Upper lobe of right lung (tissue), 1 donor: ENCODE results near the gene MRPS27. TPM values are rescaled to one million over a fixed set of nuclear protein-coding genes. Genes with fewer than 3 reads are reported as not detected.
A peak's percentile ranks its signal among the peaks of the same experiment; 100 is the strongest.

ENCODE experiments used
- ATAC-seq: fragments of 200-7000 bp; cut with Tn5 transposase; one replicate; pipeline ENCODE4 v1.9.1; 2020; ENCODE audit warnings: mild to moderate bottlenecking, moderate library complexity
- DNase-seq: peaks from one replicate; pipeline ENCODE4 v3.0.0-alpha.2; 2020
- H3K27ac ChIP-seq: fragments of 200-600 bp; one replicate; pipeline ENCODE4 v1.8.0; 2022
- H3K27me3 ChIP-seq: fragments of 200-600 bp; one replicate; pipeline ENCODE4 v1.8.0; 2022; ENCODE audit warnings: mild to moderate bottlenecking
- H3K36me3 ChIP-seq: fragments of 200-600 bp; one replicate; pipeline ENCODE4 v1.8.0; 2022
- H3K4me1 ChIP-seq: fragments of 200-600 bp; one replicate; pipeline ENCODE4 v1.8.0; 2022
- H3K4me3 ChIP-seq: fragments of 200-600 bp; one replicate; pipeline ENCODE4 v1.8.0; 2022; ENCODE audit warnings: mild to moderate bottlenecking
- H3K9me3 ChIP-seq: fragments of 200-600 bp; one replicate; pipeline ENCODE4 v1.8.0; 2022
- CTCF ChIP-seq: fragments of 200-600 bp; IDR thresholded peaks from one replicate; pipeline ENCODE4 v1.8.0; 2022; ENCODE audit warnings: antibody characterized with exemption
- intact Hi-C: fragments of 100-400 bp; cut with DNase I; formaldehyde crosslinking; loops from one replicate; pipeline ENCODE4 v1.11.0; 2022
- total RNA-seq: library from RNA; stranded (reverse); fragmentation: NEBNext Ultra II Directional; extraction: Animal tissue kit (Norgen Biotek cat#: 25700); gene quantifications from one replicate; pipeline ENCODE4 v1.2.1, GENCODE V29; 2021
- donor health status: DM: no; HTN: yes; CAD: no; lungs with severe emphysema.

Gene MRPS27
- total RNA-seq, 1 donor from 2014 or later = 34.2 TPM

DNA sequence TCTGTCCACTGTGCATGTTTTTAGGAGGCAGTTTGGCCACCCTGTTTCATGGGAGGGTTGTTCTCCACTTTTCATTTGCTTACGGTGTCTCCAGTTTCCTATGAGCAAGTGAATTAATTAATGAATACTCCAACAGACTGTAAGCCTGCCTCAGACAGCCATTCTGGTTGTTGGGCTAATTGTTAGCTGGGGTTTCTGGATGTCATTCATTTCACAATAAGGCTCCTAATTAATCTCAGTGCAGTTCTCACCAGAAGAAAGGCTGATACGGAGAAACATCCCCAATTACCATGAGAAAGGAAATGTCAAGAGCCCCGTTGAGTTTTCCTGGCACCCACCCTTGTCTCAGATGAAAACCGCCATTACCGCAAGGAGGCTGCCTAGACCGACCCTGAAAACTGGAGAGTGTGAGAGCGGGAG is 136.9 kb downstream of the MRPS27 start:
- intact Hi-C loops = no loop called here
- no peak for DNase-seq
- Histone ChIP-seq H3K36me3 (no peaks in the 10 kb centered on the region), H3K4me1 (no peaks in the 10 kb centered on the region), H3K9me3 (no peaks in the 10 kb centered on the region), H3K27ac (no peak overlapping the region), H3K4me3 (no peak overlapping the region), H3K27me3 (no peaks in the 10 kb centered on the region)
- no peak for ATAC-seq
- no peak for TF ChIP-seq CTCF

DNA sequence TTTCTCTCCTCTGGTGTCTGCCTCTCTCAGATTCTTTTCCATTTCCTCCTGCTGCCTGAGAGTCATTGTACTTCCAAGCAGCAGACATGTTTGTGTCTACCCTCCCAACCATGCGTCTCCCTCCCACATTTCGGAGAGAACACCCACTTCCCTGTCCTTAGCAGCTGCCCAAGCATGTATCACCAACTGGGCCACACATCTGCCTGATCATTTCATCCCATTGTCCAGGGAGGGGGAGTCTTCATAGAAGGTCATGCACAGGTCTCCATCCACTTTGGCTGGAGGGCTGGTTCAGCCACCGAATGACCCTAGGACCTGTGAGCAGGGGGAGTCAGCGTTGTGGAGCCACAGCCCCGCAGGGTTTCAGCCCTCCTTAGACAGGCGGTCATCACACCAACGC is 137.4 kb downstream of the MRPS27 start:
- Histone ChIP-seq H3K27me3 (no peaks in the 10 kb centered on the region), H3K4me3 (no peak overlapping the region), H3K9me3 (no peaks in the 10 kb centered on the region), H3K27ac (no peak overlapping the region), H3K4me1 (no peaks in the 10 kb centered on the region), H3K36me3 (no peaks in the 10 kb centered on the region)
- TF ChIP-seq CTCF = no peak
- intact Hi-C loops = no loop called here
- no peak for ATAC-seq
- DNase-seq = no peak

DNA sequence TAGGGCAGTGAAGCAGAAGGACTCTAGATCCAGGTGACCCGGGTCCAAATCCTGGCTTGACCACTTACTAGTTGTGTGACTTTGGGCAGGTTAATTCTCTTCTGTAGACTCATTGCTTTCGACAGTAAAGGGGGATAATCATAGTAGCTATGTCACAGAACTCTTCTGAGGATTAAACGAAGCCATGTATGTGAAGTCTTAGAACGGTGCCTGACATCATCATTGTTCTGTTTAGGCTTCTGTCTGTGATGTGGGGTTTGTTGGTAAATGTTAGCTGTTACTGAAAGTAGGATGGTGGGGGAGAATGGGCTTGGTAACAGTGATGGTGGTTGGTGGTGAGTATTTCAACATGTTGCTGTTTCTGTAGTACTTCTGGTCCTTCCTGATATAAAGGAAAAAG is 139.1 kb downstream of the MRPS27 start:
- Histone ChIP-seq H3K27ac (no peak overlapping the region), H3K27me3 (no peaks in the 10 kb centered on the region), H3K36me3 (no peaks in the 10 kb centered on the region), H3K9me3 (no peaks in the 10 kb centered on the region), H3K4me3 (no peak overlapping the region), H3K4me1 (no peaks in the 10 kb centered on the region)
- DNase-seq (no peak), ATAC-seq (no peak)
- no peak for TF ChIP-seq CTCF
- intact Hi-C loops = no loop called here

DNA sequence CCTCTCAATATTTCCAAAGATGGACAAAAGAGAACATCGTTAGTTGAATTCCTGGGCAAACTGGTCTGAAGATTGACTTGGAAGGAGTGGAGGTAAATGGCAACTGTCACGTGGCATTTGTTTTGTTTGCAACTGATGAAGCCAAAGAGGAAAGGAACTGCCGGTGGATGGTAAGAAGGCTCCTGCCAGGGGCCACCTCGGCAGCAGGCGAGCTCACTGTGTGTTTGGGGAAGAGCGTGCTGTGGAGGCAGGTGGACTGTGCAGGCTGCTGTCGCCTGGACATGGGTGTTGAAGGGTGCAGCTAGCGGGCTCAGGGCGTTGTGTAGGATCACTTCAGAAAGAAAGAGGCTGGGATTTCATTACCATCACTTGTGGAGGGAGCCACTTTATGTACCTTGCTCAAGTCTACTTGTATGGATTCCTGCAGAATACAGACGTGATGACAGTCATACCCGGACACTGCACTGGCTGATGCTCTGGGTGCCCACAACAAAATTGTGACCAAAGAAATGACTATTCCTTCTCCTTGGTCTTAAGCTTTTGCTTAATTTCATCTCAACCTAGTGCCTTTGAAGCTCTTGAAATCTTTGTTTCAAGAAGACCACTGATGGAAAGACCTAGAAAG is 140.1 kb downstream of the MRPS27 start:
- H3K4me3 ChIP-seq = no peak overlapping the region
- DNase-seq = no peak

GRCh38 chr5:72179028-72179815 is 140.8 kb downstream of the MRPS27 start:
- DNase-seq (no peak), ATAC-seq (peak; percentile 46)
- H3K4me3 ChIP-seq = no peak overlapping the region
- H3K4me1 ChIP-seq = no peaks in the 10 kb centered on the region
- no peaks in the 10 kb centered on the region for H3K36me3 ChIP-seq
- TF ChIP-seq CTCF = no peak
- no peaks in the 10 kb centered on the region for H3K9me3 ChIP-seq
- intact Hi-C loops = no loop called here
- no peaks in the 10 kb centered on the region for H3K27me3 ChIP-seq
- H3K27ac ChIP-seq = no peak overlapping the region

More for the DNA sequence above, 140.1 kb downstream of the MRPS27 start:
- H3K36me3 ChIP-seq = no peaks in the 10 kb centered on the region
- no peaks in the 10 kb centered on the region for H3K9me3 ChIP-seq
- no peaks in the 10 kb centered on the region for H3K4me1 ChIP-seq
- ATAC-seq = no peak
- intact Hi-C loops = no loop called here
- TF ChIP-seq CTCF = no peak
- no peaks in the 10 kb centered on the region for H3K27me3 ChIP-seq
- no peak overlapping the region for H3K27ac ChIP-seq
